Measurements from ENCODE around the gene RXFP2.

Gene RXFP2

DNA sequence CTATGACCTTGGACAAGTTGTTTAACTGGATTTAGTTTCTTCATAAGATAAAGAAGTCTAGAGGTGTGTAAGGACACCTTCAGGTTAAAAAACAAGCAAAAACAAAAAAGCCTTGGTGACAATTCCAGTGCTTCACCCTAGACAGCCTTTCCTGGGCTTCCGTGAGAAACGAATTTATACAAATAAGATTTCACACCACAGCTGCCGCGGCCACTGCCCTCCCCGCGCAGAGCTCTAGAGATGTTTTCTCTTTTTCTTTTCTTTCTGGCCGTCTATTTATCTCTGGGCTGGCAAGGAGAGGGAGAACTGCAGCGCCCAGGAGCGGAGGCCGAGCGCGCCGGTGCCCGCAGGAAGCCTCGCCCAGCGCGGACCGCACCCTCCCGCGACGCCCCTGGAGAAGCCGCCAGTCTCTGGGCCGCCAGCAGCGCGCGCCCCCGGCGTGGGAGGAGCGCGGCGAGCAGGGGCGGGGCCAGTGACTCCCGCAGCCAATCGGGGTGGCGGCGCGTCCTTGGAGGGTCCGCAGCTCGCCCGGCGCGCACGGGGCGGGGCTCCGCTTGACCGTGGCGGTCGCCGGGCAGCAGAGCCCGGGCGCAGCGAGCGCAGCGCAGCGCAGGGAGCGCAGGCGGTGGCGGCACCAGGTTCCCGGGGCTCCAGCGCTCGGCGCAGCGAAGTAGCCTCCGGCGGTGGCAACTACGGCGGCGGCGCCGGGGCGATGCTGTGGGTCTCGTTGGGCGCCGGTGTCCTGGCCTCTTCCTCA is 107.0 kb downstream of the RXFP2 start:
- peak; percentile 90 for DNase-seq (ENCODE audit: extremely low spot score)
- CTCF ChIA-PET, result interaction anchor here (0.8 kb wide), 1 partner anchor 23 kb away, joined by 3 read pairs; no protein-coding TSS in a partner anchor
- TF ChIP-seq, protein P1, sequence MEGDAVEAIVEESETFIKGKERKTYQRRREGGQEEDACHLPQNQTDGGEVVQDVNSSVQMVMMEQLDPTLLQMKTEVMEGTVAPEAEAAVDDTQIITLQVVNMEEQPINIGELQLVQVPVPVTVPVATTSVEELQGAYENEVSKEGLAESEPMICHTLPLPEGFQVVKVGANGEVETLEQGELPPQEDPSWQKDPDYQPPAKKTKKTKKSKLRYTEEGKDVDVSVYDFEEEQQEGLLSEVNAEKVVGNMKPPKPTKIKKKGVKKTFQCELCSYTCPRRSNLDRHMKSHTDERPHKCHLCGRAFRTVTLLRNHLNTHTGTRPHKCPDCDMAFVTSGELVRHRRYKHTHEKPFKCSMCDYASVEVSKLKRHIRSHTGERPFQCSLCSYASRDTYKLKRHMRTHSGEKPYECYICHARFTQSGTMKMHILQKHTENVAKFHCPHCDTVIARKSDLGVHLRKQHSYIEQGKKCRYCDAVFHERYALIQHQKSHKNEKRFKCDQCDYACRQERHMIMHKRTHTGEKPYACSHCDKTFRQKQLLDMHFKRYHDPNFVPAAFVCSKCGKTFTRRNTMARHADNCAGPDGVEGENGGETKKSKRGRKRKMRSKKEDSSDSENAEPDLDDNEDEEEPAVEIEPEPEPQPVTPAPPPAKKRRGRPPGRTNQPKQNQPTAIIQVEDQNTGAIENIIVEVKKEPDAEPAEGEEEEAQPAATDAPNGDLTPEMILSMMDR (IDR thresholded peaks at IDR 0.05; ENCODE audit: control extremely low read depth, extremely low read depth, low read depth, missing control alignments), result no peak
- POLR2A ChIA-PET, result no interaction called here

DNA sequence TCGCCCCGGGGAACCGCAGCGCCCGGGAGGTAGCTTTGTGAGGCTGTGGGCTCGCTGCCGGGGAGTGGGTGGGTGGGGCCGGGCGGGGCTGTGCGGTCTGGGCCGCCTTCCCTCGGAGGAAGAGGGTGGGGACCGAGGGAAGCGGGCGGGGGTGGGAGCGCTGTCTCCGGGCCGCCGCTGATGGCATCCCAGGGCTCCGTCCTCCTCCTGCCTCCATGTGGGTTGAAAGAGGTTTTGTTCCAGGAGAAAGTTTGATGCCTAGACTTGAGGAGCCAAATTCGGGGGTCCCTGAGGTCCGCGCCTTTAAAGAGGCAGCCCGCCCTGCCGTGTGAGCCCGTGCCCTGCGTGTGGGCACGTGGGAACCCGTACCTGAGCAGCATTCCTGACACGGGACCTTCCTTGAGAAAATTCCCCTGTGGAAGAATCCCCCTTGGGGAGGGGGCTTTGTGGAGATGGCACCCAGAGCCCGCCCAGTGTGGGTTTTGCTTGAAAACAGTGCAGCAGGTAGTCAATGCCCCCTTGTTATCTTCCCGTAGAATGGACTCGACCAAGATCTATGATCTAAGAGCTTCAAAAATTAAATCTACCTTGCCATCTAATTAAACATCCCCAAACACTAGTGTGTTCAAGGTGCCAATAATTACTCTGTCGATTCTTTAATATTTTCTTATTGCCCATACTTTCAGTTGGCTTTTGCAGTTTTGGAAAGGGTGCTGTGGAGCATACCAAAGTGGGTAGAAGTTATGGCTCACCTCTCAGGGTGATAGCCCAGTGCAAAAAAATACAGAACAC is 107.8 kb downstream of the RXFP2 start:
- ChIA-PET CTCF (interaction anchor here (0.8 kb wide), 1 partner anchor 22 kb away, joined by 3 read pairs; no protein-coding TSS in a partner anchor), POLR2A (interaction anchor here (0.6 kb wide), 1 partner anchor 90 kb away, joined by 4 read pairs; no protein-coding TSS in a partner anchor)
- peak; percentile 26 for DNase-seq (ENCODE audit: extremely low spot score)
- TF ChIP-seq, protein P1 (IDR thresholded peaks at IDR 0.05; ENCODE audit: control extremely low read depth, extremely low read depth, low read depth, missing control alignments), result no peak

DNA sequence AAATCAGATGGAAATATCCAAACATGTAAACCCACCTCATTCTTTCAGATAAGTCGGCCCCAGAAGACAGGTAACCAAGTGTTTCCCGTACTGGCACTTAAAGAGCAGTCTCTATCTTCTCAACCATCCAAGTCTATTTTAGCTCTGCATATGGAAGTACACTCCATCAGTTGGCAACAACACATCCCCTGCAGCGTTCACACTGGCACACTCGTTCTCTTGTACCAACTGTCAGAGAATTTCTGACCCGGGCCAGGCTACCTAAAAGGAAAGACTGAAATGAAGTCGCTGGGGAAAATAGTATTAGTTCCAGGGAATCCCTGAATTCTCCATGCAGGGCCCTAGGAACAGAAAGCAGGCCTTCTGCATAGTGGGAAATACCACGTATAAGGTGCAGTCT is 109.3 kb downstream of the RXFP2 start:
- DNase-seq (ENCODE audit: extremely low spot score), result no peak
- CTCF ChIA-PET, result no interaction called here
- POLR2A ChIA-PET, result no interaction called here
- TF ChIP-seq, protein P1 (IDR thresholded peaks at IDR 0.05; ENCODE audit: control extremely low read depth, extremely low read depth, low read depth, missing control alignments), result no peak

DNA sequence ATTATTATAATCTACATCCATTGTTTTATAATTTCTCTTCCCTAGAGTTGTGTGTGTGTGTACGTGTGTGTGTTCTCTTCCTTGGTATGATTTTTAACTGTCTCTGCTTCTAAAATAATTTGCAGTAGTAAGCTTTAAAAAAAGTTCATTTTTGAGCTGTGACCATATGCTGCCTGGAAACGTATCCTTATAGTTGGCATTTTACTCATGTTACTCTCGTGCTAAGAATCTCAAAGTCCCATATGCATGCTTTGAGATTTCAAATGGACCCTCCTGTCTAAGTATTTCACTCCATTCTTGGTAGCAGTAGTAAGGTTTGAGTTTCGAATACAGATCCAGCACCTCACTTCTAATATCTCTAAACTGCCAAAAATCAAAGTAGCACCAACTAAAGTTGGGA is 109.9 kb downstream of the RXFP2 start:
- ChIA-PET POLR2A (no interaction called here), CTCF (no interaction called here)
- TF ChIP-seq, protein P1 (IDR thresholded peaks at IDR 0.05; ENCODE audit: control extremely low read depth, extremely low read depth, low read depth, missing control alignments), result no peak
- DNase-seq (ENCODE audit: extremely low spot score), result no peak

DNA sequence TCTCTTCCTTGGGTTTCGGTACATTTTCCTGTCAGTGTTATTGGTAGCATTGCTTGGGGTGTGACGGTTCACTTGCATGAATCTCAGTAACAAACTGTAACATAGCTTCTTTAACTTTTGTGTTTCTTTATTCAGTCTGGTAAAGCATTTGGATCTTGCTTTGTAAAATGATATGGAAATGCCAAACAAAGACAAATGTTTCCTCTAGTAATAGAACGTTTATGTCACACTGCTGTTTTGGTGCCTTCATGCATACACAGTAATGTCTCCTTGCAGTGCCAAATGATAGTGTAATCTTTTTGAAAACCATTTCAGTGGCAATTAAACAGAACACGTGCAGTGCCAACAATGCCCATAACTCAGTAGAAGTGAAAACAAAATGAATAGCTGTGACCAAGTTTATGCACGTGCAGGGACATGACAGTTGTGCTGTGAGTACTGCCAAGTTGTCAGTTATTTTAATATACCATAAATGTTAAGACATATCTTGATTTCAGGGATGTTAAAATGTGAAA is 110.8 kb downstream of the RXFP2 start:
- DNase-seq (ENCODE audit: extremely low spot score), result no peak
- TF ChIP-seq, protein P1 (IDR thresholded peaks at IDR 0.05; ENCODE audit: control extremely low read depth, extremely low read depth, low read depth, missing control alignments), result no peak
- ChIA-PET CTCF (no interaction called here), POLR2A (no interaction called here)

DNA sequence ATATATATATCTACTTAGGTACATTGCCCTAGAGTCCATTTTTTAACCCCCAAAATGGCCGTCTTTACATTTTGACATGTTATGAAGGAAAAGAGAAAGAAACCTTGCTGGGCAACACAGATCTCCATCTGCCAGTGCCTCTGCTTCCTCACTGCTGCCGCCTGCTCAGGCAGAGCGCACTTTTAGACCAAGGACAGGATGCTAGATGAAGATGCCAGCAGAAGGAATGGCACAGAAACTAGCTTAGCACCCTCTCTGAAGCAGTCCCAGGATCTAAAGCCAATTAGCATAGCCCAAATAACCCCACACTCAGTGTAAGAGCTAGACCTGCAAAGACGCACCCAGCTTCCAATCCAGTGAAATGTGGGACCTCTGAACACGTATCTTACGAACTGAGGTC is 111.9 kb downstream of the RXFP2 start:
- ChIA-PET POLR2A (no interaction called here), CTCF (interaction anchor here (2.1 kb wide), 1 partner anchor 59 kb away, joined by 5 read pairs; no protein-coding TSS in a partner anchor)
- DNase-seq (ENCODE audit: extremely low spot score), result no peak
- TF ChIP-seq, protein P1 (IDR thresholded peaks at IDR 0.05; ENCODE audit: control extremely low read depth, extremely low read depth, low read depth, missing control alignments), result no peak
